NK-92 treated with Interleukin-12 subunit alpha and Interleukin-12 subunit beta, amount 100 ng/mL, for 24 hours (cell line): Measurements from ENCODE around the gene AKR1E2.

Source experiments
- DNase-seq: peaks from one replicate; lab custom pipeline; 2025; lab: John Stamatoyannopoulos, UW

Gene AKR1E2

DNA sequence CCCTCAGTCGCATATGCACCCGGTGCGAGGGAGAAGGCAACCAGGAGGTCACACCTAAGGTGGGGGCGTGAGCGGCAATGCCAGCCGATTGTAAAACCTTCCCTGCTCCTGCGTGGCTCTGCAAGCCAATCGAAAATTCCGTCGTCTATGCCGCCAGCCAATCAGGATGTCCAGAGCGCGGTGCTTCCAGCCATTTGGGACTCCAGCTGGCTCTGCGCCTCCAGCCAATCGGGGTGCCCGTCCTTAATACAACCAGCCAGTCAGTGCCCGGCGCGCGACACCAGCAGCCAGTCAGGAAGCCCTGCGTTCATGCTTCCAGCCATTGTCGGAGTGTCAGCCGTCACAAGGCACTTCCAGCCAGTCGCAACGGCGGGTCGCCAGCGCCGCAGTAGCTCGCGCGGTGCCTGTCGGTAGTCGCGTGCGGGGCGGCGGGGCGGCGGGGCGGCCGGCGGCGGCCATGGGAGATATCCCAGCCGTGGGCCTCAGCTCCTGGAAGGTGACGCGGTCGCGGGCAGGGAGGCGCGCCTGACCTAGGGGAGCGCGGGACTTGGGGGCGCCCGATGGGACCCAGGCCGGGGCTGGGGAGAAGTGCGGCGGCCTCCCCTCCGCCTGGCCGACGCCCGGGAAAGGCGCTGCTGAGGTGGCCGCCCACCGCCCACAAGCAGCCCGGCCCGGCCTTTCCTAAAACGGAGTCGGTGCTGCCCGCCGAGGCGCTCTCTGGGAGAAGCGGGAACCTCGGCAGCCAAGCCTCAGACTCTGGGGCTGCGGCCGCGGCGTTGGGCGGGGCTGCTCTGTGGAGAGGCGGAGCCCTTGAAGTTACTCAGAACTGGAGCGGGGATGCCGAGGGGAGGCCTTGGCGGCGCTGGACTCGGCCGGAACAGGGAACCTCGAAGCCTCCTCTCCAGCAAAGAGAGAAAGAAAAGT is at the start of gene AKR1E2:
Gene AKR1E2, plus strand, starts transcription at position 340 of the 924 bp plus-strand sequence. Its CDS starts 118 bp downstream, at position 458.
- no peak for DNase-seq

DNA sequence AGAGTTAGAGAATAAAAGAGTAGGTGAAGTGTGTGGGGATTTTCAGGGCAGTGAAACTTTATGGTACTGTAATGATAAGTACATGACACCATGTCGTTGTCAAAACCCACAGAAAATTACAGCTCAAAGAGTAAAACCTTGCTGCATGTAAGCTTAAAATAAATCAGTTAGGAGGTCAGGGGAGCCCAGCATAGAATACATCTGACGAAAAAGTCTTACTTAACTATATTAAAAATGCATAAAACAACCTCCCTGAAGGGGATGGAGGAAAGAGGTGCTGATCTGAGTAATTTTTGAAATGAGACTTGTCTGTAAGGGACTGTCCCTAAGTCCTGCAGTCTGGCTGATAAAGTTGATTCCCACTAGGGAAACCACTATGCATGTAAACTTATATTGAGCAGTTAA is 49.8 kb upstream of the AKR1E2 start:
- DNase-seq = no peak

DNA sequence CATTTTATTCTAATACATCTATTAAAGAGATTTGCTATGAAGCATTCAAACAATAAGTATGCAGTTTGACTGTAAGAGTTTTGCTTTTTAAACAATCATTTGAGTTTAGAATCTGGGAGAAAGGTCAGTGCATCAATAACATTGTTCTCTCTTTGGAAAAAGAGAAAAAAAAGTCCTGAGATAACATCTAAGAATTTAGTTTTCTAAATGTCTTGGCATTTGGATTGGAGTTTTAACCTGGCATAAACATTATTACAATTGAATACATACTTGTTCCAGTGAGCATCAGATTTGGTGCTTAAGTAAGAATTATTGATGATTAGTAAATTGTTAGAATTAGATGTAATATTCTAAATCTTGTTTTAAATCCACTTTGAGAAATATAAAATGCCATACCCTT is 47.2 kb upstream of the AKR1E2 start:
- DNase-seq = no peak

DNA sequence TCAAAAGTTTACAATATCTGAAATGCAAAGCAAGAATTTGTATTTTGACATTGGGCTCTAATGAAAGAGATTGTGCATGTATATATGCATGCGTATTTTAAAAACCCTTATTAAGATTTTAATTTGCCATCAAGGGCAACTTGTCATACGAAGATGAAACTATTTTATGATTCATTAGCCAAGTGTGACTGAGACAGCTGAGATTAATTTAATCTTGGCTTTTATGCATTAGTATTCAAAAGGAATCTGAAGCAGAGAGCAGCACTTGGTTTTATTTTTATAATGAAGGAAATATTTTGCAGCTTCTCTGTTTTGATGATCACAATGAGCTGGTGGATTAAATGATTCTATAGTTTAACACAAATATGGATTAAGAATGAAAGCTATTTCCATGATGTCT is 45.9 kb upstream of the AKR1E2 start:
- DNase-seq = no peak

DNA sequence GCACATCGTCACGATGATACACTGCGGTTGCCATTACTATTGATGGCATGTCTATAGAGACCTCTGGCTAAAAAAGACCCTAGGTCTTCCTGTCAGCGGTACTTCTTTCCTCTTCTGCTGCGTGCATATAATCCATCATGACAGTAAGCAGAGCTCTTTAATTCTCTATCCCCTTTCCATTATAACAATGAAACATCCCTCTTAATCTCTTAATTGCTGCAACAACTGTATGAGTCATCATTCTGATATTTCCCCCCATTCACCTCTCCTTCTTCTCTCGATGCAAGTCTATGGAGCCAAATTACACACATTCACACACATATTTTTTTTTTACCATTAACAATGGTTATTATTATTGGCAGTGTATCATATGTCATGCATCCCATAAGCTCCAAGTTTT is 45.2 kb upstream of the AKR1E2 start:
- no peak for DNase-seq

DNA sequence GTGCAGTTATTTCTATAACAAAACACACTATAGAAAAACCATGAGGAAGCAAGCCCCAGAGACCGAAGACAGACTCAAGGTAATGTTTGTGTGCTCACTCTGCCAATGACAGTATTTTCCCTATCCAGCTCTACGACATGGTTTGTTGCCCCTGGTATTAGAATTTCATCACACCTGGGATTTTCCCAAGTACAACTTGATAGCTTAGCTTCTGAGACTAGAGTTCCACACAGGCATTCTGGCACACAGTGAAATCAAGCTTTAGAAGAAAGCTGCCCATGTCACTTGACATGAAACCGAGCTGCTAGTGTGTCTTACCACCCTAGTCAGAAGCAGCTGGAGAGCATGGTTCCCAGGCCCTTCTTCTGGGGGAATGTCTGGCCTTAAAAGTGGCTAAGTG is 44.1 kb upstream of the AKR1E2 start:
- DNase-seq = no peak

DNA sequence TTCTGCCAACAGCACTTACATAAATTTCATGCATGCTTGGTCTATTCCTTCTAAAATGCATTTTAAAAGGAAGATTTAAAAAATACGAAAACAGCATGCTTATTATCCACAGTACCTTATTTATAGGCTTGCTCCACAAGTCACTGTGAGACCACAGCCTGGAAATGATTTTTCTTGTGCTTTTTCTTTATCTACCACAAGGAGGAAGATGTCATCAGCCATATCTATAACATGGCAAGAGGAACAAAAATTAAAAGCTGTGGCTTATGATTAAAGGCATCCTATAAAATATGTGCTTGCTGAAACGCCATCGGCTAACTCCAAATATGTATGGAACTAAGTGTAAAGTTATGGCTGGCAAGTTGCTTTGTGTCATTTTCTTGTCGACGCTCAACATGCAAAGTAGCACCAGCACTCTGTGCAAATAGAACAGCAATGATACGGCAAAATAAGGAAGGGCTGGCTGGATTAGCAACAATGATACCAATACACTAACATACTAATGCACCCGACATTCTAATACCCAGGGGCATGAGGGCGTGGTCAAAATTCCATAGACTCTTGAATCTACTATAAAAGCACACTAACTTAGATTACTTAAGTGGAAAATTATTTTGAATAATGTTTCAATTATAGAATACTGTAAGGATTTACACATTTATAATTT is 41.2 kb upstream of the AKR1E2 start:
- DNase-seq = no peak

DNA sequence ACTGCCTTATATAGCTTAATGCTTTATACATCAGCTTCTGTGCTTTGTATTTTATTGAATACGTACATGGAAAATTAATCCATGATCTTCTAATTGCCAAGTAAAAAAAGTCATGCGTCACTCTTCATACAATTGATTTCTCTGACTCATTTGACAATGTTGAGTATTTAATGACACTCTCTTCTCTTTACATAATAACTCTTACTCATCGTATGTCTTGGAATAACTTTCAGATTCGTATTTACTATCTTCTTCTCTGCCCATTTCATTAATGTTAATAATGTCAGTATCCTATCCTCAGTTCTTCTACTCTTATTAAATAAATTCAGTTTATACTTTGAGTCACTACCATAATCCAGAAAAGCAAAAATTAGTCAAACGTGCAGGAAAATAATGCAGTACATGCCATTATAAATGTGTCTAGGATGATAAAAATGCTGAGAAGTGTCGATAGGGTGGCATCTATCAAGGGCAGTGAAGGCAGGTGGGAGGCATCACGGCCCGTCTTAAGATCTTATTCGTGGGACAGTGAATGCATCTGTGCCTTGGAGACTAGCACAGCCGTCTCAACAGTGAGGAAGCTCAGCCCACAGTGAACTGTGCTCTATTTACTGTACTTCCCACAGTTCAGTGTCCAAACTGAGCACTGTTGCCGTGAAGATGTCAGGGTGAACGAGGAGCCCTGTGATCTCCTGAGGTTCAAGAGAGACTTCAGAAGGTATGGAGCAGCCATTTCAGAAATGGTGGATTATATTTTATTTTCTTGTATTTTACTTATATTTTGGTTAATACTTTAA is 39.8 kb upstream of the AKR1E2 start:
- DNase-seq = no peak

DNA sequence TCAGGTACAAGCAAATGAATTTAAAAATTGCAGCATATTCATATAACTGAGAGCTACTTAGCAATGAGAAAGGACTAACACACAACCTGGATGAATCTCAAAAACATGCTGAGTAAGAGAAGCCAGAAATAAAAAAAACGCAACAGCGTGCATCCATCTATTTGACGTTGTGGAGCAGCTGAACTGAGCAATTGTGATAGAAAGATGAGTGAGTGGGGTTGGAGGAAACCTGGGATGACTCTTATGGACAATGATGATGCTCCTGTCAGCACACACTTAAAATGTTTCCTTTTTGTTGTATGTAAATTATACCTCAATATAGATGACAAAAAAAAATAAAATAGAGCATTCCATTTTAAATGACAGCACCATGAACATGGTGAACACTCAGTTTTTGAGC is 36.0 kb upstream of the AKR1E2 start:
- DNase-seq = no peak

DNA sequence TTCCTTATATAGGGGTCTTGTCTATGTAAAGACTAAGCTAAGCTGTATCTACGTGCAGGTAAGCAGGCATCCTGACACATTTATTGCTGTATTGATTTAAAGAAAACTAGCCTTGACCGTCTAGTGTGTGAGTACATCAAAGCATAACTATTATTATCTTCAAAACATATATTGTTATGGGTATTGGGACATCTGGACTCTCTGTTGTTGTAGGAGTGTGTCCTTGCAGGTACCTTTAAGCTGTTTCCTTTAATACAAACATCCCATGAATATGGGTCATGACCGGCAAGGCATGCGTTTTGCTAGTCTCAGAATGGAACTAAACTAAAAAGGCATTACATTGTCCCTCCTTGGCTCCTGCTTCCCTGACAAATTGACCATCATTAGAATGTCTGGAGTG is 35.1 kb upstream of the AKR1E2 start:
- no peak for DNase-seq

DNA sequence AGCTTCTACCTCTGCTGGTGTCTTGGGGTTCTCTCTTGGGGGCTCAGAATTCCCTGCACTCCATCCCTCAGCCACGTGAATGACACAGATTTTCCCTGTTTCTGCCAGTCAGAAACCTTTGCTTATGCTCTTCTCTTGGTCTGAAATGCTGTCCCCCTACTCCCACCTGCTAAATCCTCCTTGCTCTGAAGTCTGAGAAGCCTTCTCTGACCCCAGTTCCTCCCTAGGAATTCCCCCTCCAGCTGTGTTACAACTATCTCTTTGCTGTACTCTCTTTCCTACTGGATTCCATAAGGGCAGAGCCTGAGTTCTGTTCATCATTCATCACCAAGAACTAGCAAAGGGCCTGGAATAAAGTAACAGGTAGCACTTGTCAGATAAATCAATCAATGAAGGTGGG is 33.6 kb upstream of the AKR1E2 start:
- no peak for DNase-seq

DNA sequence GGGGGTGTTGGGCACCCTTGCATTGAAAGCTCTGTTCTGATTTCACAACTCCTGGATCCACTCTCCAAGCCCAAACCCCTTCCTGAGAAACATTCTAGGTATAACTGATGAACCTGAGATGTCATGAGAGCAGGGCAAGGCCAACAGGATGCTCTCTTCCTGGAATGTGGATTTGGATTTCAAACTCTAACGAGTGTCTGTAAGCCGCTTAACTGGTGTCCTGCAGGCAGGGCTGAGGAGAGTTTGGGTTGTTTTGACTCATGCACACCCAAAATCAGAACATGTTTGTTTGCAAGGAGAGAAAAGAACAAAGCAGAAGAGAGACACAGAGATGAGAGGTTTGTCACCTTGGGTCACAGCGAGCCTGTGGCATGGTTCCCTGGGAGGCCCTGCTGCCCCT is 24.6 kb upstream of the AKR1E2 start:
- DNase-seq = no peak

DNA sequence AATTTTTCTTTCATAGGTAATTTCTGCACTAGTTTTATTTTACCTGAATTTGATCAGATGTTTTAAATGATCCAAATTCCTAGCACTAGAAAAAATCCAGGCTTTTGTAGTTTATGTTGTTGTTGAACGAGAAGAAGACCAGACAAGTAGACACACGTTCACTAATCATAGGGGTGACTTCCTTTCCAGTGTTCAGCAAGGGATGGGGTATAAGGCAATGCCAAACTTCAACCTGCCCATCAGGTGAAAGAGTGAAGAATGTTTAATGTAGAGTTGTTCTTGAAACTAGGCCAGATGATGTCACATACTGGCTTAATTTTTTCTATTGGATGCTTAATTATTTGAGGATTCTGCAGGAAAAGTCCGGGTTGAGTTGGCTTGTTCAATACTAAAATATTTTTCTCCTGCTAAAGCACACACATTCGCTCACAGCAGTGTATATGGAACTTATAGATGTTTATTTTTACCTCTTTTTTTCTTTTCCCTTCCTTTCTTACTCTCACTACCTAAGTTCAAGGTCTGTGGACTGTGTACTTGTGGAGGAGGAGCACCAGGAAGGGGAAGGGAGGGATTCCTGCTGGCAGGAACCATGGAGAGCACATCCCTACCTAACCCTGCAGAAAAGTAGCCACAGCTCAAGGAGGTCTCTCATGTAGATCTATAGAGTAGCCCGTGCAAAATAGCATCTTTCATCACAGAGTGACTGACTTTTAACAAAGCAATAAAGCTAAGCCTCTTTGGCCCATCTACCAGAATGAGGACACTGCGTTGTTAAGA is 23.1 kb upstream of the AKR1E2 start:
- no peak for DNase-seq

DNA sequence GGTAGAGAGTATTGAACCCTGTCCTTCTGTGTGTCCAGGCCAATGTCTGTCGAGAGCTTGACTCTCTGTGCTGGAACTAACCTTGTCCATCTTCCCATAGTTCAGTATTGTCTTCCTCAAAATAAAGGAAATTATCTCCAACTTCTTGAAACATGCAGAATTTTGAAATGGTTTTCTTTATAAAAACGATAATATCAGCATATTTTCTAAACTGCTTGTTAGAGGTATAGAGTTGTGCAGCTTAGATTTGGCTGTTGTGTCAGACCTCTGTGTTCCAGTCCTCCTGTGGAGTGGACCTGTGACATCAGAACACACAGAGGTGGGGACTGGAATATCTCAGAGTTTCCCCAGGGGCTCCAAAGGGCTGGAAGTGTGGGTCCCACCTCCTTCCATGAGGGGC is 22.2 kb upstream of the AKR1E2 start:
- DNase-seq = no peak

DNA sequence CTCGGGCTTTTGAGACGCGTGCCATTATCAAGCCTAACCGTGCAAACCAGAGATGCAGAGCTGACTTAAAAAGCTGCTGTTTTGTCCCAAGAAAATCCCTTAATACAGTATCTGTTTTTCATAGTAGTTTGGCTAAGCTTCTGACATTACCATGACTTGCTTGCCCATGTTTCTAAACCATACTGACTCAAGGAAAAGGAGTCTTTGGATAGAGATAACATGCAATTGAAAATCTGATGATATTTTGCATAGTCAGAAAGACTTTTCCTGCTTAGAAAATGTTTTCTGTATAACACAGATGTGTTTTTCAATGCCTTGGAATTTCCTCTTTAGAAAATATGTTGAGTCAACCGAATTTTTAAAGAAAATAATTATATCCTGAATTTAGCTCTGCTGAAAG is 21.5 kb upstream of the AKR1E2 start:
- no peak for DNase-seq

DNA sequence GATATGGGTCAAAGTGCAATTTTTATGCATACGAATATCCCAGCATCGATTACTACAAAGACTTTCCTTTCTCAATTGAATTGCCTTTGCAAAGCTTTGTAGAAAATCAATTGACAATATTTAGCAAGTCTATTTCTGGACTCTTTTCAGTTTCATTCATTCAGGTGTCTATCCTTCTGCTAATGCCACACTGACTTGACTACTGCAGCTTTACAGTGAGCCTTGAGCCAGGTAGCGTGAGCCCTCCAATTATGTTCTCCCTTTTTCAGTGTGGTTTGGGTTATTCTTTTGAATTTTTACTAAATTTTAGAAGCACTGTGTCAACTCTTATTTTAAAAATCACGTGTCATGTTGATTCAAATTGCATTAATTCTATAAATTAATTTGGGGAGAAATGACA is 19.5 kb upstream of the AKR1E2 start:
- no peak for DNase-seq

DNA sequence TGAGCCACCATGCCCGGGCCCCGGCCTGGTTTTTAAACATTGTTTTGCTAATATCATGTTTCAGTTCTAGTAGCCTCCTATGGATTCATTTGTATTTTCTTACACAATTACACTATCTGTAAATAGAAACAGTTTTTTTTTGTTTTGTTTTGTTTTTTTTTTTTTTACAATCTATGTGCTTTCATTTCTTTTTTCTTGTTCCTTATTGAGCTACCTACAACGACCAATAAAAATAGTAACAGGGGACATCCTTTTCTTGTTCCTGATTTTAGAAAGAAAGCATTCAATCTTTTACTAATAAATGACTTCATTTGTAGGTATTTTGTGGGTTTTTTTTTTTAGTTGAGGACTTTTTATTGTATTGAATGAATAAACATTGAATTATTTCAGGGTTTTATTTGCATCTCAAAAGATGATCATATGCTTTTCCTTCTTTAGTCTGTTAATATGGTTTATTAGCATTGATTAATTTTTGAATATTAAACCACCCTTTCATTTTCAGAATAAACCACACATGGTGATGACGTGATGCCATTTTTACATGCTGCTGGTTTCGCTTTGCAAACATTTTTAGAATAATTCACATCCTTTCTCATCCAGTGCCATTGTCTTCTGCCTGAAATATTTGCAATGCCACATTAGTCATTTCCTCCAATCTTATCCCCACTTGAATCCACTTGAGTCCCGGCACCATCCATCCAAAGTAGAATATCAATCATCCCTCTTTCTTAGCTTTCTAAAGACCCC is 18.1 kb upstream of the AKR1E2 start:
- no peak for DNase-seq

DNA sequence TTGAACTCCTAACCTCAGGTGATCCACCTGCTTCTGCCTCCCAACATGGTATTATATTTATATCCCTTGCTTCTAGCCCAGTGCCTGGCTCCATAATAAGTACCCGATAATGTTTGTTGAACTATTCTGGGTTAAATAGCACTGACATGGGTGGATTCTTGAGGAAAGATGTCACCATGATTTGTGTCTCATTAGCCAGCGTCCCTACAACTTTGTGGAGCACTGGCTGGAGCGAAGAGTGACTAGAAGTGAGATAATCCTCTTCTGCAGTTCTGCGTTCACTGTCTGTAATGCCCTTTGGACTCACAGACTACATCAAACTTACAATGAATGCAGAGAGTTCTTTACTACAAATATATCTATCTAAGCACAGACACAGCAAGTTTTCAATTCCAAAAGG is 16.9 kb upstream of the AKR1E2 start:
- DNase-seq = no peak

DNA sequence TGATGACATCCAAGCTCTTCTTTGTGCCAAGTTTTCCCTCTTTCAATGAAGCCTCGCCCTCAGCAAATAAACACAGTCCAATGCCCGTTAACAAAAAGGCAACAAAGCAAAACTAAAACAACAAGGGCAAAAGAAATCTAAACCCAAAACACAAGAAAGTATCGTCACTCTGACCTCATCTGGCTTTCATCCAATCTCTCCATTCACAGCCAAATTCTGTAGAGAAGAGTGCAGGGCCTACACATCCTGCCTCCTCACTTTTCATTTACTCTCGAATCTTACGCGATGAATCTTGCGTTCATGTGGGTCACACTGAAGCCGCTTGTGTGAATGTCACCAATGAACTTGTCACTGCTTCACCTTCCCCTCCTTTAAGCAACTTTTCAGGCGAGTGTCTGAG is 15.9 kb upstream of the AKR1E2 start:
- no peak for DNase-seq

DNA sequence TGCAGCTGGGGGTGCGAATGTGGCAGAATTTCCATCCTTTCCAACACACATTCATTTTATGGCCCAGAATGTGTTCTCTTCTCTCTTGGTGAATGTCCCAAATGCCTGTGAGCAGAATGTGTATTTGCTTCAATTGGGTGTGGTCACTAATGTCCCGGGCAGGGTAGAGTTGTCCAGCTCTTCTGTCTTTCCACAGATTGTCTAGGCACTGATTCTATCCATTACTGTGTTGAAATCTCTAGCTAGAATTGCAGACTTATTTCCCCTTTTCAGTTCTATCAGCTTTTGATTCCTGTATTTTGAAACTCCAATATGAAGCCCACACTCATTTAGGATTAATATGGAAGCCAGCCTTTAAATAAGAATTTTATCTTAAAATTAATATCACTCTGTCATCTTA is 14.0 kb upstream of the AKR1E2 start:
- DNase-seq = no peak

DNA sequence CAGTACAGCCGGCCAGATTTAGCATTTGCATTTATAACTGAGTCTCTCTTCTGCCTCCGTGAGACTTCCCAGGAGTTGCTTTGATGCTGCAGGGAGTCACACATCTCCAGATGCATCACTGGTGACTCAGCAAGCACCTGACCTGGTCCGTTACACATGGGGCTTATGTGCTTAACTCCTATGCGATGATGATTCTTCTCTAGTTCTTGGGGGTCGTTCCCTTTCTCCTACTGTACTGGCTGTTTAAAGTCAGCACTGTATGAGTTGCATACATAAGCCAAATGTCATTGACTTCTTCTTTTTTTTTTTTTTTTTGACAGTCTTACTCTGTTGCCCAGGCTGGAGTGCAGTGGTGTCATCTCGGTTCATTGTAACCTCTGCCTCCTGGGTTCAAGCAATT is 13.0 kb upstream of the AKR1E2 start:
- no peak for DNase-seq
